ENCODE results near the gene ASTN1.
"Not testable (repeated sequence)": the region's sequence is repeated elsewhere in the genome, so short reads cannot be mapped to it uniquely, and the experiment has no call there.

Gene ASTN1

DNA sequence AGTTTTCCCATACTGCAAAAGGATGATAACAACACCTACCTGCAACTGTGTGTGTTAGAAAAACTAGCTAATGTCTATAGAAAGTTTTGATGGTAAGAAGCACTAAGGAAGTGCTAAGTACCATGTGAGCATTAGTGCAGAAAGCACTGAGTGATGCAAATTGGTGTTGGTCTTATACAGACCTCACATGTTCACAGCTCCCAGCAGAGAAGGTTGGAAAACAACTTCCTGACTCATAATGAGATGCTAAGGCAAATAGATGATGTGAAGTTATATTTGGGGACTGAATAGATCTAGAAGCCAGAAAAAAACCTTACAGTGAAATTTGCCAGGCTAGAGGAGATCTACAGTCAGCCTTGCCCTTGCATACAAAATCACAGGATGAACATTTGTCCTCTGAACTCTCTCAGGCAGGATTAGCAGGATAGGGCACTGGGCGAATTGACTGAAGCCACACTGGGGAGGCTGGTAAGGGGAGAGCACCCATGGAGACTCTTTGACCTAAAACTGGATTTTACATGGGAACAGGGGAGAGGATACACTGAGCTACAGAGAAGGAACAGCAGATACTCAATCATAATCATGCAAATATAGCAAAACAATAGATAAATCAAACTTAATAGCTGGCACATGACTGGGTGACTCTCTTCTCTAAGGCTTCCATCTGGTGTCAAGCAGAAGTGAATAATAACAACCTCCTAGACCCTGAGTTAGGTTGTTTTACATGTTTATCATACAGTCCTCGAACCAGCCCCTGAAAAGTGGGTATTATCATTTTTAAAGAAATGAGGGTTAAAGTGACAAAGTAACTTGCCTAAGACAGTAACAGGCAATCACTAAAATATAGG, 61.3 kb downstream of the ASTN1 start:
- DNase-seq: no peak

DNA sequence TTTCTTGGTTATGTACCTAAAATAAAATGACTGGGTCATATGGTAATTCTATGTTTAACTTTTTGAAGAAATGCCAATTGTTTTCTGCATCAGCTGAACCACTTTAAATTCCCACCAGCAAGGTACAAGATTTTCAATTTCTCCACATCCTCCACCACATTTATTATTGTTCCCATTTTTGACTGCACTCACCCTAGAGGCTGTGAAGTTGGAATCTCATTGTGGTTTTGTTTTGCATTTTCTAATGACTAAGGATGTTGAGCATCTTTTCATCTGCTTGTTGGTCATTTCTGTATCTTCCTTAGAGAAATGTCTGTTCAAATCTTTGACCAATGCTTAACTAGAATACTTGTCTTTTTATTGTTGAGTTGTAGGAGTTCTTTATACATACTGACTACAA, 72.5 kb downstream of the ASTN1 start:
- DNase-seq: no peak

DNA sequence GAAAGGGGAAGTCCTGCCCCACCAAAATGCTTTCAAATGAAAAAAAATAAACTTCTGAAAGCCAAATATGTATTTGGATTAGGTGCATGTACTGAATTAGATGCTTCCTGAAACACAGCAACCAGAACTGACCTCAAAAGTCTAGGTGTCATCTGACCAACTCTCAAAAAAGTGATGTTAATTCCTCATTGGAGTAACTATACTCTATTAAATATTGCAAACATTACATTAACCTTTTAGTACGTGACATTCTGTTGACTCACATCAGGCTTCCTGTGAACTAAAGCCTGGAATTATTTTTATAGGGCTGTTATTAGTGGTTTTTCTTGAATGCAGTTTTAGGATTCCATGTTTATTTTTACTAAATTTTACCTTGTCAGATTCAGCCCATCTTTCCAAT, 73.5 kb downstream of the ASTN1 start:
- DNase-seq: no peak

DNA sequence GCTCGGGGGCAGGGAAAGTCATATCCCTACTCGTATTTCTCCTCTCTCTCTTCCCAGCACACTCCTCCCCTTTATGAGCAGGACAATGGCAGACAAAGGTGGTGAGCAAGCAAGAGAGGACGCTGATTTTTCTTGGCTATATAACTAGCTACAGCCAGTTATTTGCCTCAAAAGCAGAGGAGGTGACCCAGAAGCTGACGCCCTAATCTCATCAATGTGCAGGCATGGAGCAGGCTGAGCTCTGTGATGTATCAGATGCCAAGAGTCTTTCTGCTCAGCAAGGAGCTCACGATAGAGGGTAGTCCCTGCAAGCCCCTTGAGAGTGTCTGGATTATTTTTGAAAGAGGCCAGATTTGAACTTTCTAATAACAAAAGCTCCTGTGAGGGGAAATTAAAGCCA, 75.5 kb downstream of the ASTN1 start:
- DNase-seq: no peak

DNA sequence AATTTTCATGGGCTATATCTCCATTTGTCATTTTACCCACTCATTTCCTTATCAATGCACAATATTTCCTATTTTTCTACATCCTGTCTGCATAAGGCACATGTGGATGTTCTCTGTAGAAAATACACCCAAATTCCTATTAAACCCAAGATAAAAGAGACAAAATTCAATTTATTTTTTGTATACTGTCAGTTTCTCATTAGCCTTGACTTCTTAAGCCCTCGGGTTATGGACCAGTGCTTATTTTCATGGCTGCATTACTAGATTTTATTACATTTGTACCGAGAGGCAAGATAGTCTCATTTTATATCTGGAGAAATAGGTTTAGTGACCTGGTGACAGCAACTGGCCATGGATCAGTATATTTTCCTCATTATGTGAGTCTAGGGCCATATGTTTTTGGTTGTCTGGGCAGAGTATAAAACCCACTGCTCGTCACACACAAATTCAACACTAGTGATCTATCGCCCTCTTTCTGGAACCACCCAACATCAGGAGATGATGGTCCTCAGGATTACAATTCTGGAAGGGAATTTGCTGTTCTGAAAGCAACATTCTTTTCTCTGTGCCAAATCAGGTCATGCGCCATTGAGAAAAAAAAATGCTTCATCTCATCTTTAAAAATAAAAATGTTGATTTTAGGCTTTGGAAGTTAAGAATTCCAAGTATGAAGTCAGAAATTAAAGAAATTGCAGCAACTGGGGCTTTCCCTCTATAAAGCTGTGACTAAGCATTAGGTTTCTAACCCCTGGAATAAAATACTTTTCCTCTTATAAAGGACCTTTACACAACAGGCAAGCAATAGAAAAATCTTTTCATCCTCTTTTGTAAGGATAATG, 81.4 kb downstream of the ASTN1 start:
- no peak for DNase-seq

DNA sequence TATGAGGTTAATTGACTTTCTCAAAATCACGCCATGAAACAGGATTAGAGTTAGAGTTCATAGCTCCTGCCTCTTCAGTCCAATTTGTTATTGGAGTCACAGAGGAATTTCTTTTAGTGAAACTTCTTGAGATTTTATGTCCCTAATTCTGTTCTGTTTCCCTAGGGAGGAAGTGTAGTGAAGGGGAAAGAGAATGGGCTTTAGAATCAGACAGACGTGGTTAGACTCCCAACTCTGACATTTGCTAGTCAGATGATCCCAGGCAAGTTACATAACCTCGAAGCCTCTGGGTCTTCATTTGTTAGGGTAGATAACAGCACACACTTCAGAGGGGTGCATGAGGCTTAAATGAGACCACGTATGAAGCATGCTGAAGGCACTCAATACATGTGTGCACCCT, 83.9 kb downstream of the ASTN1 start:
- DNase-seq: no peak

DNA sequence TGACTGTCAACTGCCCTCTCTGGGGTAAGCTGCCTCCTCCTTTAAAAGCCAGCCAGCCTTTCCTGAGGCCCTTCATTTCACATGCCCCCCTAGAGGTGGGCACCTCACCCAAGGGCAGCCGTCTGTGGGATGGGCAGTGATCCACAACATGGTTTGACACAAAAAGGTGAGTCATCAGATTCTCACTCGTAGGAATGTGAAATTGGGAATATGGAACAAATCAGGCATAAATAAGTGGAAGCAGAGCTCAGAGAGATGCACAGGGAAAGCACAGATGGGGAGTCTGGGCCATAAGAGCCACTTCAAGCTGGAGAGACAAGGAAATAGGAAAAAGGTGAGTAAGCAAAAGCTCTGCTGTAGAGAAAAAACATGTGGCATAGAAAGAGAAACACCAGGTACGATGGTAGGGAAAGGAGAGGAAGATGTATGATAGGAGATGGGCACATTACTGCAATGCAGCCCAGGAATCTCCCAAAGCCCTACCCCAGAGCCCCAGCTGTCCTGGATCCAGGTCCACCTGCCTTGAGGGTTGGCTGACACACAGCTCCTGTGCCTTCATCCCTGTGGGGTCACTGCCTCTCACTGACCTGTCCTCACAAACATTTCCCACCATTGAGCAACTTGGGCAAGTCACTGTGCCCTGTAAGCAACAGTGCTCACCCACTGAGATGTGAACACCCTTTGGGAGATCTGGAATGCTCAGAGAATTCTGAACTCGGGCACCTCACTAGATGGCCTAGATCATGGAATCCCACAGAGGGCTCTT, 86.6 kb downstream of the ASTN1 start:
- no peak for DNase-seq

DNA sequence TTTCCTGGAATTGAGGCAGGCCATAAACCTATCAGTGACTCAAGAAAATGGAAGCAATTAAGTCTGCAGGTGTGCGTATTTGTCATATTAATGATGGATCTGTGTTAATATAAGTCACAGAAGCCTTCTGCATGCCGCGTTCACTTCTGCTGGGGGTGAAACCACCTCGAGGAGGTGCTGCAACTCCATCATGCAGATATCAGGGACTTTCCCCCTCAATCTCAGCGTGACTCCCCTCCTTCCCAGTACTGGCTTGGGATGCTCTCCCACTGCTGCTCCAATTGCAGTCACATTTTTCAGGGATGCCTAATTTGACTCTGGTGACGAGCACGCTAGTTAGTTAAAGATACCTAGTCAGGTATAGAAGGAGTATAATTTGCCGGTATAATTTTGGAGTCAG, 87.5 kb downstream of the ASTN1 start:
- DNase-seq: no peak

DNA sequence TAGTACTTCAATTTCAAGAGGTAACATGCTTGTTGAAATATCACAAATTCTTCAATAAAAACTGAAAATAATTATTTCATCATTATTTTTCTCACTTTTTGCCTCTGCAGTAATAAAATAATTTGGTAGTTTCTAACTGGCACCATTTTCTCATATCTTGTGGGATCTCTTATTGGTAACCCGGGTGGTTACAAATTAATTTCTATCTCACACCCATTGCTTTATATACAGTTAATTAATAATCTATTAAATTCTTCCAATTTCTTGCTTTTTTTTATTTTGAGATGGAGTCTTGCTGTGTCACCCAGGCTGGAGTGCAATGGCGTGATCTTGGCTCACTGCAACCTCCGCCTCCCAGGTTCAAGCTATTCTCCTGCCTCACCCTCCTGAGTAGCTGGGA, 89.7 kb downstream of the ASTN1 start:
- not testable (repeated sequence) for DNase-seq

DNA sequence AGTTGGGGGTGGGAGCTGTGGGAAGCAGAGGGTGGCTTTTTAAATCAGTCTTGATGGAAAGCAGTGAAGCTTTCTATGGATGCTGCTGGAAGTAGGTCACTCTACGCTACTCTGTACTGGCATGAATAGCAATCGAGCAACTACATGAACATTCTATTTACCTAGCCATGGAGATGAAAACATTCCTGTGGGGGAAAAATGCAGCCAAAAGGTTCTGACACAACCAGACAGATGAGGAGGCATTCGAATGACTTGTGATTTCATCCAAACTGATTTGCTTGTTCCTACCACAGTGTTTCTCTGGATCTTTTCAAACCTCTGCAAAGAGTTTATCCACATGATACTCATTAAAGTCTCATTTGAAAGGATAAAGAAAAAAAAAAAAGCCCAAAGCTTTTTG, 95.0 kb downstream of the ASTN1 start:
- DNase-seq: no peak

DNA sequence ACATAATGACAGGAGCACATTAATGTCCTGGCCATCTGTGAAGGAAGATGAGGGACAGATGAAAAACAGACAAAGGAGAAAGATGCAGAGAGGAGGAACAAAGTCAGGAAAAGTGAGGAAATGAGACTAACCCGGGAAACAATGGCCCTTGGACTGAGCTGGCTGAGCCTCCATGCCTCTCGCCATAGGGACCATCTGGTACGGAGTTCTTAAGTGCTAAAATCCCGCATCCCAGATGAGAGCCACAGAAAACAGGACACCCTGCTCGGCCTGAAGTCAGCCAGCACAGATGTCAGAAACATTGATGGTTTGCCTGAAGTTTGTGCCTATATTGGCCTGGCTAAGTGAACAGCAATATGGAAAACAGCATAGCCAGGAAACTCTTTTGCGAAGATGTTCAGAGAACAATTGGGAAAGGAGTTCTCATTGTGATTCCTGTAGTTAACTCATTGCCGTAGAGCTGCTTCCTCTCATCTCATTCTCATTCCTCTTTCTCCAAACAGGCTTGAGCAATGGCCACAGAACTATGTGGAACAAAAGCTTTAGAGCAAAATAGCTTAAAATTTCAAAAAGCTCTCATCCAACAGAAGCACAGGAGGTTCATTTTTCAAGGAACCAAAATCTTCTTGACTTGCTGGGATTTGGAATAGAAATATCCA, 96.6 kb downstream of the ASTN1 start:
- DNase-seq: no peak

DNA sequence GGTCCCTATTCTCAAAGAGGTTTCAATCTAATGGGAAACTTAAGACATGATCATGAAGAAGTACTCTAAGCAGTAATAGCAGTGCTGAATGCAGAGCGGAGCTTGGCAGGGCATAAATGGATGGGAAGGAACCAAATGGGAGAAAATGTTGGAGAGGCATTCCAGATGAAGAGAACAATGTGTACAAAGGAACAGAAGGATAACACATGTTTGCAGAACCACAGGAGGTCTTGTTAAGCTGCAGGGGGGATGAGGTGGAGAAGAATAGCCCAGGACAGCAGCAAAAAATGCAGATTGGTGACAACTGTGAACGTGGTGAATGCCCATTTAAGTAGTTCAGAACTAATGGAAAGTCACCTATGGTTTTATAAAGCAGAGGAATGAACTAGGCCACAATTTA, 99.1 kb downstream of the ASTN1 start:
- no peak for DNase-seq

DNA sequence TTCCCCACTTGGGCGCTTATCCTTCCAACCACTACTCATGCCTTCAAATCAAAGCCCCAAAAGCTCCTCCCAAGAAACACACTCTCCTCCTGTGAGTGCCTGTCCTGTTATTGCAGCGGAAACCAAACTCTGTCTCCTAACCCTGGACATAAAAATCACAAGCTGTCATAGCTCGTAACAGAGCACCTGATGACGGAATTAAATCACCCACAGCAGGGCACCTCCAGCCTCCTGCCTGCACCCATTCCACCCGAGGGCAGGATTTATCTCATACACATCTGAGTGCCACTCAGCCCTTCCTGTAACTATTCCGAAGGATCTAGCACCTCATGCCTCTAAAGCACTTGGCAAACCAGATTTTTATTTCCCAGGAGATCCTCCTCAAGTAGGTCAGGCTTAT, 100.9 kb downstream of the ASTN1 start:
- DNase-seq: no peak

DNA sequence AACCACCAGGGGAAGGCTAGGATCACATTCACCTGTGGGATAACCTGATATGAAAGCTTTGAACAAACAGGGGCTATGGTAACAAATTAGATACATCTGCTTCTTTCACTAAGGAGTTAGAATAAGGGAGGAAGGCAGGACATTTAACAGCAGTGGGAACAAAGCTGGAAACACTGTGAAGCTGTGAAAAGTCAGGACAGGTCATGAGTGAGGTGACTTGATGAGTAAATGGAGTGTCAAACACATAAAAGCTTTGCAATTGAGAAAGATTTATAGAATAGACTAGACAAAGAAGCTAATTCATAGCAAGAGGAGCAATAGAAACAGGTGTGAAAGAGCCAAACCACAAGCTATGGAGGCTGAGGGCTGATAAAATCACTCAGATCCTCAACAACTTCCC, 110.0 kb downstream of the ASTN1 start:
- DNase-seq: no peak

DNA sequence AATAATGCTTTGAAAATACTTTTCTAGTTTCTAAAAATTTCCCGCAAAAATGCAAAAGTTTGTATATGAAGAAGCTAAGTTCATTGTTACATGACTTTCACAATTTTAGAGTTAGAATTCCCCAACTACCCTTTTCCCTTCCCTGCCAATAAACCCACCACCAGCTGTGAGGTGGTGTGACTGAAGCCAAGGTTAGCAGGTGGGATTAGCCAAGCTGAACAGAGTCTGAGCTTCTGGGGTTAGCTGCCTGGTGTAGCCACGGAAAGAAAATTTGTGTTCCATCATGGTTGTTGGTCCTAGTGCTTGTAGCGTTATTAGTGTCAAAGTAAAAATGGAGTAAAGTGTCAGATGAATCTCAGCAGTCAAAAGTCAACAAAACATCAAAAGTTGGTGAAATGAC, 110.9 kb downstream of the ASTN1 start:
- no peak for DNase-seq

DNA sequence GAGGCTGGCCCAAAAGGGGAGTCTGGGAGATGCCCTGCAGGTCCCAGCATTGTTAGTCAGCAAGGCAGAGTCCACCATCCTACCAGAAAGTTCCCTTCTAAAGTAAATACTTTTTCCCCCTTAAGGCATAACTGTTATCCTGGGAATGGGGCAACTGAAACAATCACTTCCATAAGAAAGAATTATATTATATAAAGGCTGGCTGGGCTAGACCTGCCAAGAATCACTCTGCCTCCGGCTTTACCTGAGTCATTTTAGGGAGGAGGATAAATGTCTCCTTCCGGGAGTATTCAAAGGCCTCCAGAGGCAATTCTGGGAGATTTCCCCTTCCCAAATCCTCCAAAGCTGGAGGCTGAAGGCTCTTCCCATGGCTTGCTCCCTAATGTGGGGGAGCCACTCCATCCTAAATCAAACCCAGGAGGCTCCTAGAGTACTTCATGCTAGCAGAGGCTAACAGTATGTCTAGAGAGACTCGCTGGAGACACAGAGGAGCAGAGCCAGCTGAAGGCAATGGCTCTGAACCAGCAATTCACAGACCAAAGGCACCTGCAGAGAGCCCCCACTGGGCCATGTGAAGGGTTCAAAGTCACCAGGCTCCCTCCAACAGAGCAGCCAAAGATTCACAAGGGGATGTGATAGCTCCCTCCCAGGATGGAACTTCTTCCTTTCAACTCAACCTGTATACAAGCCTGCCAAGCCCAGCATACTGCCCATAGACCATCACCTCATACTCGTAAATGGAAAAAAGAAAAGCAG, 116.0 kb downstream of the ASTN1 start:
- DNase-seq: no peak

DNA sequence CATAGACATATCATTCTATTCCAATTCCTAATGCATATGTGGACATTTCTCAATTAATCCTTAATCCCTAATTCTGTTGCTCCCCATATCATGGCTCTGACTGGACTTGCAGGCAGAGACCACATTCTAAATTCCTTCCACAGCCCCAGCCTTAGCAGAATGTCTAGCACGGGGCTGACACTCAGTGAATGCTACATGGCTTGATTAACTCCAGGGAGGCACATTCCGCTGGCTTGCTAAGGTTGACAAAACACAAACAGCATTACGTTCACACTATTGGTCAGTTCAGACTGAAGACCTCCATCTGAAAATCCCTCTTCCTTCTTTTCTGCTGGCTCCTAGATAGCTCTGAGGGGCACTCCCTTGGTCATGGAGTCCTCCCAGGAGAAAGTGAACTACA, 119.4 kb downstream of the ASTN1 start:
- no peak for DNase-seq

DNA sequence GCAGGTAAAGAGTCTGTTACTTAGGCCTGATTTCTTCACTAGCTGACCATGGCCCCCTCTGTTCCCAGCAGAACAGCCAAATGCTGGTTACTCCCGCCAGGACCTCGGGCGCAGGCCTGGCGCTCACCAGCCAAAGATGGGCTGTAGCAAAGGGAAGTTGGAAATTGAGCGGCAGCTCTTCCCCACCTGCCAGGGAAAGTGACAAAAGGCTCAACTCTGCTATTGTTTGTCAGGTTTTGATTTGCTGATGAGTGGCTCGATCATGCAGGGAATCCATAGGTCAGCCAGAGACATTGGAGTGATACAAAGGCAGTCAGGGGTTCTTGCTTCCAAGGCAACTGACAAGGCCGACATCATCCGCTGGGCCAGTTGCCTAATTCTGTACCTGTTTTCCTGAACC, 120.1 kb downstream of the ASTN1 start:
- no peak for DNase-seq

DNA sequence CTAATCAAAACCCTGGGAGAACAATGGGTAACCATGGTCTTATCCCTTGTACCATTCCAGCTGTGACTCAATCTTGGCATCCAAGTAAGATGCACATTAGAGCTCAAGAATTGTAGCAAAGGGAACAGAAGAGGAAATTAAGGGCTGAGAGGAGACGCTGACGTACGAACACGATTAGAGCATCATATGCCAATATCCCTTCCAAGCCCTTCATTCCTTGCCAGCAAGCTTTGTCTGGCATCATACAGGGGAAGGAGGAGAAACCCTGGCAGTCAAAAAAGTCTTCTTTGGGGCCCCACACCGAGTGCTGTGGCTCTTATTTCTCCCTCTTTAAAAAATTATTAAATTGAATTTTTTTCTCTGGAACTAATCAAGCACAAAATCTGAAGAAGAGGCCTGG, 120.9 kb downstream of the ASTN1 start:
- DNase-seq: no peak

DNA sequence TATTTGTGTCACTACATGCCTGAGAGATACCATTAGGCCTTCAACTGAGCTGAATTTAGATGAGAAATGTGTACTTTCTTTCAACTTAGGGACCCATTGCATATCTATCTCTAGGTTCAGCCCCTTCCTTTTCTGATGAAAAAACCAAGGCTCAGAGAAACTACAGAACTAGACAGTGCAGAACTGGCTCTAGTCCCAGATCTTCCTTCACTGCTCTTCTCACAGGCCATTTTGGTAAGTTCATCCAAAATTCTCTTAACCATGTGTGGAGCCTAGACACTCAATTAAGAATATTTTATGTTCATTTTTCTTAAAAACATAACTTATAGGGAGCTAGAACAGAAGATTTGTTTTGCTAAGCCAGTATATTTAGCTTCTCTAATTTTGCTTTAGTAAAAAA, 128.9 kb downstream of the ASTN1 start:
- DNase-seq: no peak

DNA sequence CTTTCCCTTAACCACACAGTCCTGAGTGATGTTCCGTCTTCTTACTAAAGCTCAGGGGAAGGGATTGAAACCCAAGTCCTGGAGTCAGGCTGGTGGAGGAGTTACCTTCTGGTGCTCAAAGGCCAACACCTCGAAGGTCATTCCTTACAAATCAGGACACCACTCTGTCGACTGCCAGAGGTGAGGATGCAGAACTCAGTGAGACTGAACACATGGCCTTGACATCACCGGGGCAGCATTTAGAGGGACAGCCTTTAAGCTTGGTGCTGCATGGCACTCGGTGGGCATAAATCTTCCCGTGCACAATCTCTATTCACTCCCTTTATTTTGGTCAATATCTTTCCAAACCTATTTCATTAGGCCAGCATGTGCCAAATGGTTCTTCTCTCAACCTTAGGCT, 130.9 kb downstream of the ASTN1 start:
- no peak for DNase-seq

DNA sequence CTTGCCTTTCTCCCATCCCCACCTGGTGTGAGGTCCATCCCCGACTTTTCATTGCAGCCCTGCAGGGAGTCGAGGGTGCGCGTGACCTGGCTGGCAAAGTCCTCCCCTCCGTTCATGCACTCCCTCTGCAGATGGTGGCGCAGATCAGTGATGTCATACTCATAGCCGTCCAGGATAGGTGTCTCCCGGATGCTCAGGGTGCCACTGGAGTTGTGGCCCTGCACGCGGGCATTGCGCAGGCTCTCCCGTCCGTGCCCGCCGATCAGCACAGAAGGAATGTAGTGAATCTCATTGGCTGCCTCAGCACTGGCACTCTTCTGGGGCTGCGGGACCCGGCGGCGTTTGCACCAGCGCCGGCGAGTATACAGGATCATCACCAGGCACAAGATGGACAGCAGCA, 132.1 kb downstream of the ASTN1 start:
- no peak for DNase-seq

Measured in CD4-positive, alpha-beta T cell treated with Interferon alpha-2 for 1 hour (primary cell).